ENCODE measurements around the gene ATP8B2.
"Not testable (repeated sequence)": the region's sequence is repeated elsewhere in the genome, so short reads cannot be mapped to it uniquely, and the experiment has no call there.

The ATP8B2 gene, protein sequence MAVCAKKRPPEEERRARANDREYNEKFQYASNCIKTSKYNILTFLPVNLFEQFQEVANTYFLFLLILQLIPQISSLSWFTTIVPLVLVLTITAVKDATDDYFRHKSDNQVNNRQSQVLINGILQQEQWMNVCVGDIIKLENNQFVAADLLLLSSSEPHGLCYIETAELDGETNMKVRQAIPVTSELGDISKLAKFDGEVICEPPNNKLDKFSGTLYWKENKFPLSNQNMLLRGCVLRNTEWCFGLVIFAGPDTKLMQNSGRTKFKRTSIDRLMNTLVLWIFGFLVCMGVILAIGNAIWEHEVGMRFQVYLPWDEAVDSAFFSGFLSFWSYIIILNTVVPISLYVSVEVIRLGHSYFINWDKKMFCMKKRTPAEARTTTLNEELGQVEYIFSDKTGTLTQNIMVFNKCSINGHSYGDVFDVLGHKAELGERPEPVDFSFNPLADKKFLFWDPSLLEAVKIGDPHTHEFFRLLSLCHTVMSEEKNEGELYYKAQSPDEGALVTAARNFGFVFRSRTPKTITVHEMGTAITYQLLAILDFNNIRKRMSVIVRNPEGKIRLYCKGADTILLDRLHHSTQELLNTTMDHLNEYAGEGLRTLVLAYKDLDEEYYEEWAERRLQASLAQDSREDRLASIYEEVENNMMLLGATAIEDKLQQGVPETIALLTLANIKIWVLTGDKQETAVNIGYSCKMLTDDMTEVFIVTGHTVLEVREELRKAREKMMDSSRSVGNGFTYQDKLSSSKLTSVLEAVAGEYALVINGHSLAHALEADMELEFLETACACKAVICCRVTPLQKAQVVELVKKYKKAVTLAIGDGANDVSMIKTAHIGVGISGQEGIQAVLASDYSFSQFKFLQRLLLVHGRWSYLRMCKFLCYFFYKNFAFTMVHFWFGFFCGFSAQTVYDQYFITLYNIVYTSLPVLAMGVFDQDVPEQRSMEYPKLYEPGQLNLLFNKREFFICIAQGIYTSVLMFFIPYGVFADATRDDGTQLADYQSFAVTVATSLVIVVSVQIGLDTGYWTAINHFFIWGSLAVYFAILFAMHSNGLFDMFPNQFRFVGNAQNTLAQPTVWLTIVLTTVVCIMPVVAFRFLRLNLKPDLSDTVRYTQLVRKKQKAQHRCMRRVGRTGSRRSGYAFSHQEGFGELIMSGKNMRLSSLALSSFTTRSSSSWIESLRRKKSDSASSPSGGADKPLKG

DNA sequence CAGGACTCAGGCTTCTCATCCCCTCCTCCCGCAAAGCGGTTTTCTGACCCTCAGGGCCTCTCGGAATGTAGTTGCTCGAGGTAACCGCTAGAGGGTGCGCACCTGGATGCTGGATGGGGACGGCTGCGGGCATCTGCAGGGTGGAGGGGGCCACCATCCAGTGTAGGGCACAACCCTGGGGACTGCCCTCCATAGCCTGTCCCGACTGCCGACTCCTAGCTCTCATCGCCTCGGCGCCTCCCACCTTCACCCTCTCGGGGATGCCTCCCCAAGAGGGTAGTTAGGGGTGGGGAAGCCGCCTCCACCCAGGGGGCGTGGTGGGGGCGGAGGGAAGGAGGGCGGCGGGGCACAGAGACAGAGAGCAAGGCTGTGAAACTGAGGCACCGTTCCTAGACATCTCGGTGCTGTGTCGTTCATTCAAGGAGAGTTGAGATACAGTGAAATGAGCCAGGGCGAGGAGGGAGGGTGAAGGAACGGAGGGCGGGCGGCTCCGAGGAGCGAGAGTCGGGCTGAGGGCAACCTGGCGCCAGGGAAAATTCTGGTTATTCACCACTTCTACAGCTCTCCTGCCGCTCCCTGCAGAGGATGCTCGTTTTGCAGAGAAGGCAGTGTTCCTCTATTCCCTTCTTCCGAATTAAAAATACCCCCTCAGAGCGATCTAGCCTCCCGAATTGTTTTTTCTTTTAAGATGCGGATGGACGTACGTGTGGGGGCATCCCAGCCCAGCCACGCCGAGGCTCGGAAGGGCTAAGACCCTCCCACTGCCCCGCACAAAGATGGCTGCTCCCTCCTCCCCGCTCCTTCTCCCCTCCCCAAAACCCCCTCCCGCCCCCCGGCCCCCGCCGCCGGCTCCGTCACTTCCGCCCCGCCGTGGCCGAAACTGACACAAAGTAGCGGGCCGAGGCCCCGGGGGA is at the start of gene ATP8B2:
ATP8B2 (plus strand) TSS at position 857 of the 914 bp plus-strand sequence. CDS start 2,617 bp downstream, outside the sequence.
- DNase-seq (ENCODE audit: low read depth in 2 of 2), result peak; percentile 65 to 77

DNA sequence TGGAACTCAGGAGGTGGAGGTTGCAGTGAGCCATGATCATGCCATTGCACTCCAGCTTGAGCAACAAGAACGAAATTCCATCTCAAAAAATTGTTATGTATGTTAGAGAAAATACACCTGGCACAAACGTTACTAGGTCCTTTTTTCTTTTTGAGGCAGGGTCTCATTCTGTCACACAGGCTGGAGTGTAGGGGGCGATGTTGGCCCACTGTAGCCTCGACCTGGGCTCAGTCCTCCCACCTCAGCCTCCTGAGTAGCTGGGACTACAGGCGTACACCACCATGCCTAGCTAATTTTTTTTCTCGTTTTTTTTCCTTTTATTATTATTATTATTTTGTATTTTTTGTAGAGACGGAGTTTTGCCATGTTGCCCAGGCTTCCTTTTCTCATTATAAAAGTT is 48.5 kb upstream of the ATP8B2 start:
- DNase-seq (ENCODE audit: low read depth in 2 of 2), result peak in 1 of 2 donors; percentile 17

DNA sequence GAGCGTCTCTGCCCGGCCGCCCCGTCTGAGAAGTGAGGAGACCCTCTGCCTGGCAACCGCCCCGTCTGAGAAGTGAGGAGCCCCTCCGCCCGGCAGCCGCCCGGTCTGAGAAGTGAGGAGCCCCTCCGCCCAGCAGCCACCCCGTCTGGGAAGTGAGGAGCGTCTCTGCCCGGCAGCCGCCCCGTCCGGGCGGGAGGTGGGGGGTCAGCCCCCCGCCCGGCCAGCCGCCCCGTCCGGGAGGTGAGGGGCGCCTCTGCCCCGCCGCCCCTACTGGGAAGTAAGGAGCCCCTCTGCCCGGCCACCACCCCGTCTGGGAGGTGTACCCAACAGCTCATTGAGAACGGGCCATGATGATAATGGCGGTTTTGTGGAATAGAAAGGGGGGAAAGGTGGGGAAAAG is 37.7 kb upstream of the ATP8B2 start:
- not testable (repeated sequence) for DNase-seq (ENCODE audit: low read depth in 2 of 2)

DNA sequence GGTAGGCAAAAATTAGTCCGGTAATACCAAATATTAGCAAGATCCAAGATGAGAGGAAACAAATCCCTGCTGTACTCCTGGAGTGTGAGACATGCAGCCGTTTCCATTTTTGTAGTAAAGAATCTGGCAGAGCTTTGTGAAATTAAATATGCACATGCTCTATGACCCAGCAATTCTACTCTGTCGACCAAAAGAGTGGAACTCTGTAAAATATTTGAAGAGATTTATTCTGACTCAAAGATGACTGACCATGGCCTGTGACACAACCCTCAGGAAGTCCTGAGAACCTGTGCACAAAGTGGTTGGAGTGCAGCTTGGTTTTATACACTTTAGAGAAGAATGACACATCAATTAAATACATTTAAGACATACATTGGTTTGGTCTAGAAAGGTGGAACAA is 36.7 kb upstream of the ATP8B2 start:
- DNase-seq (ENCODE audit: low read depth in 2 of 2), result no peak

DNA sequence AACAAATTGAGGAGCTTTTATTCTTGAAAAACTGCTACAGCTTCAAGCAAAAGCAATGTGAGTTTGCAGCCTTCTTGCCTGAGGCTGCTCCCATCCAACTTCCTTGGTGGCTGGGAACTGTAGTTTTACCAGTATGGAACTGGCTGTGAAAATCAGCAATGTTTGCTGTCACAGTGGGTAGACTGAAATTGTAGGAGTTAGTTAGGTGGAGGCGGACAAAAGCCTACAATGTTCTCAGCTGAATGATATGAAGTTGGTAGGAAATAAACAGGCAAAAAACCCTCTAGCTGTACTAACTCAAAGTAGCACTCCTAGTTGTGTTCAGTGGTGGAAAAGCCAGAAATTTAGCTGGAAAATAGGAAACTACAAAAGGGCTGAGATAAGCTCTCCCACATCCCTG is 34.4 kb upstream of the ATP8B2 start:
- DNase-seq (ENCODE audit: low read depth in 2 of 2), result no peak

DNA sequence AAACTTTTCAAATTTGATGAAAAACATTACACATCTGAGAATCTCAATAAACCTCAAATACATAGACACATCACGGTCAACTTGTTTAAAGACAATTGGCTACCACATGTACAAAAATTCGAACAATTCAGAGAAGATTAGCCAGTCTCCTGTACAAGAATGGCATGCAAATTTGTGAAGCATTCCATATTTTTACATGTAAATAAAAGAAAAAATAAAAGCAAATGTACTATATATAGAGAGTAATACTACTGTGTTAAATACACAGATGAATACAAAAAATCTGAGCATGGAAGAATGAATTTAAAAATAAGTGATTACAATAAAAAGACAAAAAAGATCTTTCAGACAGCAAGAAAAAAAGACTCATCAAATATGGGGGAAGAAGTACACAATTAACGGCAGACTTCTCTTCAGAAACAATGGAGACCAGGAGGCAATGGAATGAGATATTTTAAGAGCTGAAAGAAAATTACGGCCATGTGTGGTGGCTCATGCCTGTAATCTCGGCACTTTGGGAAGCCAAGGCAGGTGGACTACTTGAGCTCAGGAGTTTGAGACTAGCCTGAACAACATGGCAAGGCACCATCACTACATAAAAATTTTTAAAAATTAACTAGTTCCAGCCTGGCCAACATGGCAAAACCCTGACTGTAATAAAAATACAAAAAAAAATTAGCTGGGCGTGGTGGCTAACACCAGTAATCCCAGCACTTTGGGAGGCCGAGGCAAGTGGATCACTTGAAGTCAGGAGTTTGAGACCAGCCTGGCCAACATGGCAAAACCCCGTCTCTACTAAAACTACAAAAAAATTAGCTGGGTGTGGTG is 29.7 kb upstream of the ATP8B2 start:
- DNase-seq (ENCODE audit: low read depth in 2 of 2), result no peak

DNA sequence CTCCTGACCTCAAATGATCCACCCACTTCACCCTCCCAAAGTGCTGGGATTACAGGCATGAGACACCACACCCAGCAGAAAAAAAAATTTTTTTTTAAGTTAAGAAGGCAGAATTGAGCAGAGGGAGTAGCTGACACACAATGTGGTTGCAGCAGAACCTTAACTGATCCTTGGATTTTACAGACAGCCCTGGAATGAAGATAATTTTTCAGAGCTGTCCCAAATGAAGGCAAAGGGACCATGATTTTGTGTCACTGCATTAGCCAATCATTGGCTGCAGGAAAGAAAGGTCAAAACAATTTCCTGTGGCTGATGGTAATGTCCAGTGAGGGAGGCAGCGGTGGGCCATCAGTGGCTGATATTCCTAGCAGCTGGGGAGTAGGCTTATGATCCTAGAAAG is 23.7 kb upstream of the ATP8B2 start:
- DNase-seq (ENCODE audit: low read depth in 2 of 2), result no peak

DNA sequence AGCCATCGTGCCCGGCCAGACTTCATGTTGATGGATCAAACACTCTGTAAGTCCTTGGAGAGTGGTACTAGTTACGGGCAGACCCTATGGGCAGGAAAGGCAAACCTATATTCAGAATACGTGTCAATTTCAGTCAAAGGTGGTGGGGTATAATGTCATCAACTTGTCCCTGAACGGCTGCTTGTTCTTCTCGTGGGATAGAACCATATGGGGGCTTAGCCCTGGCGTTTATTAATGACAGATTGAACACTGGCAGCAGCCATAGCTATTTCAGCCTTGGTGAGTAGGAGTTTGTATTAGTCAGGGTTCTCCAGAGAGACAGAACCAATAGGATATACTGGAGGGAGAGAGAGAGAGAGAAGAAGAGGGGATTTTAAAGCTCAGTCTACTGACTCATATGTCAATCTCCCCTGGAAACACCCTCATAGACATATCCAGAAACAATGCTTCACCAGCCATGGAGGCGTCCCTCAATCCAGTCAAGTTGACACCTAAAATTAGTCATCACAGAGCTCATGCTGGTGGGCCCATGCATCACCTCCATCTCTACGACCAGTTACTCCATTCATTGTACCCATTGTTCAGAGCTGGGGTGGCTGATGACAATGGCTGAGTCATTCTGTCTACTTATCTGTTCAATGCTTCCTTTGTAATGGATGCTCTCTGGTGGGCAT is 20.5 kb upstream of the ATP8B2 start:
- no peak for DNase-seq (ENCODE audit: low read depth in 2 of 2)

DNA sequence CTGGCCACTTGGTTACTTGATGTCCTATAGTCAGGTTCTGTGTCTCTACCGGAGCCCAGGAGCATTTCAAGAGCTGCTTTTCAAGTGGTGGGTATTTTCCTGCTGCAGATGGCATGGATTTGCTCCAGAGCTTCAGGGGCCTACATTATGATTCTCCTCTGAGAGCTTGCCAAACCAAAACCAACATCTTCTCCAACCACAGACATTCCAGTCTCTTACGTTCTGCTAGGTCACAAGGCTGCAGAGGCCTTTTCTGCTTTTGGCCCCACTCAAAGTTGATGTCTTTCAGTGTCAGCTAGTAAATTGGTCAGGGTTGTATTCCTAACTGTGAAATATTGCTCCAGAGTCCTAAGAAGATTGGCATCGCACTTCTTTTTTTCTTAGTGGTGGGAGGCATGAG is 19.2 kb upstream of the ATP8B2 start:
- no peak for DNase-seq (ENCODE audit: low read depth in 2 of 2)

DNA sequence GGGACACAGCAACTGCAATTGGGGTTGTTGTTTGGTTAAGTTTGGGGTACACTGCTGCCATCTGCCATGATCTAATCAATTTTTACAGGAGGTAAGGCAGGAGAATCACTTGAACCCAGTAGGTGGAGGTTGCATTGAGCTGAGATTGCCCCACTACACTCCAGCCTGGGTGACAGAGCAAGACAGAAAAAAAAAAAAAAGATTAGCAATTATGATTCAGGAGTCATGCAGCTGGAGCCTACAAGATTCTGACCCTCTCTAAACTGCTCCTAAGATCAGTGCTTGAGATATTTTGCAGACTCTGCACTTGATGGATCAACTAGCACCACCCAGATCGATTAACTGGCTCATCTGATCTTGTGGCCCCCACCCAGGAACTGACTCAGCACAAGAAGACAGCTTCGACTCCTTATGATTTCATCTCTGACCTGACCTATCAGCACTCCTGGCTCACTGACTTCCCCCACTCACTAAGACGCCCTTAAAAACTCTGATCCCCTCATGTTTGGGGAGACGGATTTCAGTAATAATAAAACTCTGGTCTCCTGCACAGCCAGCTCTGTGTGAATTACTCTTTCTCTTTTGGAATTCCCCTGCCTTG is 17.6 kb upstream of the ATP8B2 start:
- not testable (repeated sequence) for DNase-seq (ENCODE audit: low read depth in 2 of 2)

DNA sequence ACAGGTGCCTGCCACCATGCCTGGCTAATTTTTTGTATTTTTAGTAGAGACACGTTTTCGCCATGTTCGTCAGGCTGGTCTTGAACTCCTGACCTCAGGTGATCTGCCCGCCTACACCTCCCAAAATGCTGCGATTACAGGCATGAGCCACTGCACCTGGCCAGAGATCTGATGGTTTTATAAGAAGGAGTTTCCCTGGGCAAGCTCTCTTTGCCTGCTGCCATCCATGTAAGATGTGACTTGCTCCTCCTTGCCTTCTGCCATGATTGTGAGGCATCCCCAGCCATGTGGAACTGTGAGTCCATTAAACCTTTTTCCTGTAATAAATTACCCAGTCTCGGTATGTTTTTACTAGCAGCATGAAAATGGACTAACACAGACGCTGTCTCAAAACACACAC is 16.2 kb upstream of the ATP8B2 start:
- not testable (repeated sequence) for DNase-seq (ENCODE audit: low read depth in 2 of 2)

DNA sequence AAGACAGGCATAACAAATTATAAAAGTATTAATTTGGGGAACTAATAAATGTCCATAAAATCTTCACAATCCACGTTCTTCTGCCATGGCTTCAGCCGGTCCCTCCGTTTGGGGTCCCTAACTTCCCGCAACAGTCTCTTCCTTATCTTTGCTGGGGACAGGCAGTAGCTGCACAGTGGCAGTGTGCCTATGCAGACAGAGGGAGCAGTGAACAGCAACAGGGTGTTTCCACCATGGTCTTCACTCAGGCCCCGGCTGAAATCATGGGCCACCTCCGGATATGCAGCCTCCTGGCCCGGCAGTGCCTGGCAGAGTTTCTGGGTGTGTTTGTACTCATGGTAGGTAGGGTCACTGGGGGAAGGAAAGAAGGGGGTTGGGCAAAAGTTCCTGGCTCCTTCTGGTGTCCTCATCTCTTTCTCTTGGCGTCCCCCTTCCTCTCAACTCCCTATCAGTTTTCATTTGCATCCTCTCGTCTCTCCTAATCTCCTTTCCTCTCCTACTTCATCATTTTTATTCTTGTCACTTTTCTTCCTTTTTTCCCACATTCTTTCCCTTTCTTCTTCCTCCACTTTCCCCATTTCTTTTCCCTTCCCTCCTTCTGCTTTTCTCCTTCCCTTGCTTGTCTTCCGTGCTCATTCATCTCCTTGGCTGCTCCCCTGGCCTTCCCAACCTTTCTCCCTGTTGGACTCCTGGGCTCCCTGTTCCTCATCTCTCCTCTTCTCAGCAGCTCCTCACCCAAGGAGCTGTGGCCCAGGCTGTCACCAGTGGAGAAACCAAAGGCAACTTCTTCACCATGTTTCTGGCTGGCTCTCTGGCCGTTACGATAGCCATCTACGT is 12.9 kb upstream of the ATP8B2 start:
- not testable (repeated sequence) for DNase-seq (ENCODE audit: low read depth in 2 of 2)

DNA sequence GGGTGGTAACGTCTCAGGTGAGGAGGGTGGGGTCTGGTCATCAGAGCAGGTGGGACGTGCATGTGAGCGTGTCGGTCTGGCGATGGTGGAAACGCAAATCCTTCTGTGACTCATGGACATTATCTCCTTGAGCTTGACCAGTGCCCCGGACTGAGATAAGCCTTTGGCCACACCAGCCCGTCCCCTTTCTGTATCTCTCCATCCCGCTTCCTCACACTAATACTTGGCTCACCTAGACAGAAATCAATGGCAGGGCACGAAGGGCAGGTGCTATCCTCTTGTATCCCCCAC is 12.3 kb upstream of the ATP8B2 start:
- DNase-seq (ENCODE audit: low read depth in 2 of 2), result no peak

DNA sequence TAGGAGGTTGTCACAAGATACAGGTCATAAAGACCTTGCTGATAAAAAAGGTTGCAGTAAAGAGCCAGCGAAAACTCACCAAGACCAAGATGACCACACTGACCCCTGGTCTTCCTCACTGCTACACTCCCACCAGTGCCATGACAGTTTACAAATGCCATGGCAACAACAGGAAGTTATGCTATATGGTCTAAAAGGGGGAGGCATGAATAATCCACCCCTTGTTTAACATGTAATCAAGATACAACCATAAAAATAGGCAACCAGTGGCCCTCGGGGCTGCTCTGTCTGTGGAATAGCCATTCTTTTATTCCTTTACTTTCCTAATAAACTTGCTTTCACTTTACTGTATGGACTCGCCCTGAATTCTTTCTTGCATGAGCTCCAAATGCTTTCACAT is 11.1 kb upstream of the ATP8B2 start:
- DNase-seq (ENCODE audit: low read depth in 2 of 2), result not testable (repeated sequence)

DNA sequence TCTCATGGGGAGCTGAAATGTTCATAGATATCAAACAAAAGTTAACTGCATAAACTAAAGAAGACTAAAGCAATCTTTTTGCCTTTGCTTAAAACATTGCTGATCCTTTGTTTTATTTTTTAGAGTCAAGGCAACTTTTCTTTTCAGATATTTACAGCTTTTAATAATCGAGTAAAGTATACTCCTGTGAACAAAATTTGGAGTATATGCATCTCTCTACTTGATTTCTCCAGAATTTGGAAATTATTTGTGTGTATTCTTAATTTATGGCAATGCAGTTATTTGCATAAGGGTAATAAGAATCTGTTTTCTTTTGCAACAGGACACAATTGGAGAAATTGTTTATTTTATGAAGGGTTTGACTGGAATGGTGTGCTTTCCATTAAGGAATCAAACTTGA is 8.6 kb upstream of the ATP8B2 start:
- no peak for DNase-seq (ENCODE audit: low read depth in 2 of 2)

DNA sequence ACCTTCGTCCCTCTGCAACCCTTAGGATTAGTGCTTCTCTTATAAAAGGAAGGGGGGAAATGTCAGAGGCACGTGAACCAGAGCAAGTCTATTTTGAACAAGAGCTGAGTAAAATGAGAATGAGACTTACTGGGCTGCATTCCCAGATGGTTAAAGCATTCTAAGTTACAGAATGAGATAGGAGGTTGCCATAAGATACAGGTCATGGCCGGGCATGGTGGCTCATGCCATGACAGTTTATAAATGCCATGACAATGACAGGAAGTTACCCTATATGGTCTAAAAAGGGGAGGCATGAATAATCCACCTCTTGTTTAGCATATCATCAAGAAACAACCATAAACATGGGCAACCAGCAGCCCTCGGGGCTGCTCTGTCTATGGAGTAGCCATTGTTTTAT is 6.9 kb upstream of the ATP8B2 start:
- DNase-seq (ENCODE audit: low read depth in 2 of 2), result no peak

DNA sequence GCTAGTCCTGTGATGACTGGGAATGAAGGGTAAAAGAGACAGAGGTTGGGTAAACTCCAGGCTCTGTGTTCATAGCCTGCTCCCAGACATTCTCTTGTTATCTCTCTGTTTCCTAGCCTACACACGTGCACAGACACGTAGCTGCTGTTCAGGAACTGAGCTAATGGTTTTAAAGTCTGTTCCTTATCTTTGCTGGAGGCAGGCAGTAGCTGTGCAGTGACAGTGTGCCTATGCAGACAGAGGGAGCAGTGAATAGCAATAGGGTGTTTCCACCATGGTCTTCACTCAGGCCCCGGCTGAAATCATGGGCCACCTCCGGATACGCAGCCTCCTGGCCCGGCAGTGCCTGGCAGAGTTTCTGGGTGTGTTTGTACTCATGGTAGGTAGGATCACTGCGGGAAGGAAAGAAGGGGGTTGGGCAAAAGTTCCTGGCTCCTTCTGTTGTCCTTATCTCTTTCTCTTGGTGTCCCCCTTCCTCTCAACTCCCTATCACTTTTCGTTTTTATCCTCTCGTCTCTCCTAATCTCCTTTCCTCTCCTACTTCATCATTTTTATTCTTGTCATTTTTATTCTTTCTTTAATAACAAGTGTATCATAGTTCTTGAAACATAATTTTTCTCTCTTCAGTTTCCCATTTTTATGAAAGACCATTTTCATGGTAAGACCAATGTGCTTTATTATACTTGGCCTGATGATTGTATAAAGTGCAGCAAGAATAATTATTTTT is 4.3 kb upstream of the ATP8B2 start, which contains the start of gene AQP10:
AQP10 (plus strand) TSS at position 212 of the 727 bp plus-strand sequence; CDS start at position 275, 63 bp downstream.
- no peak for DNase-seq (ENCODE audit: low read depth in 2 of 2)

DNA sequence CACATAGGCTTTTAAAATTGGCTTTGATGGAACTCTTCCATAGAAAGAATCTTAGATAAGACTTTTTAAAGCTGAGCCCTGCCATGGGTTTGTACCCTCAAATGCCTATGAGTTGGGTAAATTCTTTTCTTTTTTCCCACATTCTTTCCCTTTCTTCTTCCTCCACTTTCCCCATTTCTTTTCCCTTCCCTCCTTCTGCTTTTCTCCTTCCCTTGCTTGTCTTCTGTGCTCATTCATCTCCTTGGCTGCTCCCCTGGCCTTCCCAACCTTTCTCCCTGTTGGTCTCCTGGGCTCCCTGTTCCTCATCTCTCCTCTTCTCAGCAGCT is 3.8 kb upstream of the ATP8B2 start:
- DNase-seq (ENCODE audit: low read depth in 2 of 2), result not testable (repeated sequence)

Data from stimulated activated CD8-positive, alpha-beta memory T cell treated with anti-CD3 and anti-CD28 coated beads, Interleukin-2, amount 100 ng/mL, for 48 hours (primary cell).